ENCODE data around the gene RALB.
"Not testable (repeated sequence)": the region's sequence is repeated elsewhere in the genome, so short reads cannot be mapped to it uniquely, and the experiment has no call there.

The RALB gene

GRCh38 chr2:120244656-120245519, 7.8 kb upstream of the RALB start:
- DNase-seq = no peak

GRCh38 chr2:120245520-120246332, 6.9 kb upstream of the RALB start:
- no peak for DNase-seq

GRCh38 chr2:120246546-120247300, 5.9 kb upstream of the RALB start:
- DNase-seq = no peak

GRCh38 chr2:120247851-120248250, 4.8 kb upstream of the RALB start:
- DNase-seq = no peak

GRCh38 chr2:120250640-120251039, 2.0 kb upstream of the RALB start:
- no peak for DNase-seq

- no peak for DNase-seq
Measured at GRCh38 chr2:120251078-120251477, 1.6 kb upstream of the RALB start.

- no peak for DNase-seq
Measured at GRCh38 chr2:120251880-120252224, 800 bp upstream of the RALB start.

- DNase-seq = no peak
Measured at GRCh38 chr2:120253021-120253882, 600 bp downstream of the RALB start.

DNA sequence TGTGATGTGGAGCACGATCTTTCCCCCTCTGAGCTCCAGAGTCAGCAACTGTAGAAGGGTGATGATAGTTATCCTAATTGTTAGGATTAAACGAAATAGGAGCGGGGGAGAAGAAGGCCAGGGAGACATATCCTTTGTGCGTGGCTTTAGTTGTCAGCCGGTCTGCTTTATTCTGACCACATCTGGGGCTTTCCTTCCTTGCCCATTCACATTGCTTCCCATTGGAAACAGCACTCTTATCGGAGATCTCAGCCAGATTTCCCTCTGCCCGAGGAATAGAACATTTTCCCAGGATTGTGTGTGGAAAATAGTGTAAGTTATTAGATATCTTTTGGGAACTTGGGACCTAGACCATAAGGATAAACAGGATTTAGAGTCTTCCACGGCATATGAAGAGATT, 1.5 kb downstream of the RALB start:
- no peak for DNase-seq

GRCh38 chr2:120255071-120255470, 2.4 kb downstream of the RALB start:
- DNase-seq = no peak

DNA sequence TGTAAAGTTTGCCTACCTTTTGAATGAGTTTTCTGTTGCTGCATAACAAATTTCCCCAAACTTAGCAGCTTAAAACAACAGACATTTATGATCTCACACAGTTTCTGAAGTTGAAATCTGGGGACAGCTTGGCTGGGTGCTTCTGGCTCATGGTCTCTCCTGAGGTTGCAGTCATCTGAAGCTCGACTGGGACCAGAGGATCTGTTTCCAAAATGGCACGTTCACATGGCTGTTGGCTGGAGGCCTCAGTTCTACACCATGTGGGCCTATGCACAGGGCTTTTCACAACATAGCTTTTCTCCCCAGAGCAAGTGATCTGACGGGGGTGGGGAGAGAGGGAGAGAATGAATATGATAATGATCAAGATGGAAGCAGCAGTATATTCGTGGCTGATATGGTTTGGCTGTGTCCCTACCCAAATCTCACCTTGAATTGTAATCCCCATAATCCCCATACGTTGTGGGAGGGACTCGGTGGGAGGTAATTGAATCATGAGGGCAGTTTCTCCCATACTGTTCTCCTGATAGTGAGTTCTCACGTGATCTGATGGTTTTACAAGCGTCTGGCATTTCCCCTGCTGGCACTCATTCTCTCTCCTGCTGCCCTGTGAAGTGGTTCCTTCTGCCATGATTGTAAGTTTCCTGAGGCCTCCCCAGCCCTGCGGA, 3.5 kb downstream of the RALB start:
- no peak for DNase-seq

GRCh38 chr2:120256651-120257000, 4.0 kb downstream of the RALB start:
- no peak for DNase-seq

GRCh38 chr2:120257522-120257921, 4.9 kb downstream of the RALB start:
- no peak for DNase-seq

GRCh38 chr2:120258196-120258595, 5.5 kb downstream of the RALB start:
- DNase-seq = no peak

- DNase-seq = not testable (repeated sequence)
Measured at GRCh38 chr2:120259939-120260338, 7.3 kb downstream of the RALB start.

- no peak for DNase-seq
Measured at GRCh38 chr2:120260736-120261135, 8.1 kb downstream of the RALB start.

GRCh38 chr2:120261387-120262006, 8.8 kb downstream of the RALB start:
- DNase-seq = no peak

- no peak for DNase-seq
Measured at GRCh38 chr2:120262150-120262549, 9.5 kb downstream of the RALB start.

DNA sequence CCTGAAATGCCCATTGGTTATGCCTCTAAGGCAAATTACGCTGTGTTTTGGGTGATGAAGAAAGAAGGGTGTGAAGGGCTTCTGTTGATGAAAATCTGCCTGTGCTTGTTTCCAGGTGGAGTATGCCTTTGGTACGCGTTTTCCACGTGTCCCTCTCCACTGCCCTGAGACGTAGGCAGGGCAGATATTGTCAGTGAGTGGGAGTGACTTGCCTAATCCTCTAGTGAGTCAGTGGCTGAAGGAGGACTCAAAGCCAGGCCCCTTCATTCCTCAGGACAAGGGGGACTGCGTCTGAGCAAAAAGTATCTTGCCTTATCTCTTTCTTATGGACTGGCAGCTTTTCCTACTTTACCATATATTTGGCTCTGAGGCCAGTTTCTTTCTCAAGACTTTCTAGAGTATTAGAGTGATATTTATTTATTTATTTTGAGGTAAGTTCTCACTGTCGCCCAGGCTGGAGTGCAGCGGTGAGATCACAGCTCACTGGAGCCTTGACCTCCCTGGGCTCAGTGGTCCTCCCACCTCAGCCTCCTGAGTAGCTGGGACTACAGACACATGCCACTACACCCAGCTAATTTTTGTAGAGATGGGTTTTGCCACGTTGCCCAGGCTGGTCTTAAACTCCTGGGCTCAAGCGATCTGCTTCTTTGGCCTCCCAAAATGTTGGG, 10.2 kb downstream of the RALB start:
- DNase-seq = no peak

GRCh38 chr2:120265006-120265405, 12.4 kb downstream of the RALB start:
- DNase-seq = no peak

DNA sequence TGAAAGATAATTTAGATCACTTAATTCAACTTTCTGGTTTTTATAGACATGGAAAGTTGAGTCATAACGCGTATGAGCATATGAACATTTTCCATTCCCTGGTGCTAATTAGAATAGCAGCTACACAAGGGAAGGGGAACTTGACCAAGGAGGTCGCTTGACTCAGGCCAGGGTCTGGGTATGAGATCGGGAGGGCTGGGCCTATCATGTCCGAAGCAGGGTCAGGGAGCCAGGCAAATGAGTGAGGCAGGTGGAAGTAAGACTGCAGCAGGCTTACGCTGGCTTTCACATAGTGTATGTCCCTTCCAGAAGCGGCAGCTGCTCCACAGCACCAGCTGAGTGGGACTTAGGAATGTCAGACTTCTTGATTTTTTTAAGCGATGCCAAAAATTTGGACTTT, 14.7 kb downstream of the RALB start:
- DNase-seq = no peak
